Uterine smooth muscle cell (primary cell): ENCODE data around the gene SPARC. TPM values are rescaled to one million over a fixed set of nuclear protein-coding genes. Genes with fewer than 3 reads are reported as not detected.

ENCODE experiments used
- total RNA-seq: library from RNA; depleted of rRNA; stranded (reverse); fragments of >200 nt; gene quantifications from 2 replicates; pipeline ENCODE4 v1.2.3, GENCODE V29; 2014

Gene SPARC
- total RNA-seq: 405 and 842 TPM in 2 replicates

GRCh38 chr5:151686674-151687407 is at the start of gene SPARC:
Gene SPARC (minus strand): TSS chr5:151686915. CDS start chr5:151676188, 10,727 bp downstream.

Other genes starting within 250 kb of the SPARC start
- gene SLC36A1, start 239.3 kb downstream of the SPARC start, total RNA-seq: 9.1 and 9.9 TPM in 2 replicates
- under 0.01 TPM in 2 replicates for gene FAT2, start 95.6 kb downstream of the SPARC start, total RNA-seq
- gene ATOX1, start 71.7 kb upstream of the SPARC start, total RNA-seq: 54.6 and 56.4 TPM in 2 replicates
- 201 and 307 TPM in 2 replicates for gene G3BP1, start 85.0 kb upstream of the SPARC start, total RNA-seq
- not detected in 2 replicates for gene GLRA1, start 237.9 kb upstream of the SPARC start, total RNA-seq